H1 (cell line): ENCODE results near the gene CHSY3. TPM values are rescaled to one million over a fixed set of nuclear protein-coding genes. Genes with fewer than 3 reads are reported as not detected.

Experiments used
- CTCF ChIA-PET: fragments of 300-600 bp; sonication (Branson Sonifier 250); formaldehyde crosslinking; loops from one replicate; lab custom pipeline; 2021; ENCODE audit not compliant: partially characterized antibody; lab: Charles Lee
- POLR2A ChIA-PET: fragments of 300-600 bp; sonication (Branson Sonifier 250); formaldehyde crosslinking; loops from one replicate; lab custom pipeline; 2021; ENCODE audit warnings: inconsistent platforms; ENCODE audit not compliant: partially characterized antibody; lab: Charles Lee
- DNase-seq, 2 experiments: peaks; one replicate each; pipeline versions ENCODE4 v3.0.0 to v3.0.0-alpha.2; 2010 to 2022; ENCODE audit warnings: low spot score in 2 of 2, low read depth in 1 of 2, mixed read lengths in 1 of 2
- FAIRE-seq: peaks from 2 replicates; lab custom pipeline; 2011; peaks lifted over from hg19 to GRCh38; lab: Jason Lieb, UNC
- H2AFZ ChIP-seq: 2 replicates; pipeline ENCODE4 v1.8.1; 2012; ENCODE audit warnings: low read length, inconsistent platforms
- H2AK5ac ChIP-seq: 2 replicates; pipeline ENCODE4 v1.6.1; 2013; ENCODE audit warnings: low read depth, low read length
- H2BK120ac ChIP-seq: replicated peaks from 2 replicates; pipeline ENCODE3; 2013; ENCODE audit warnings: low read depth, low read length, inconsistent platforms
- H2BK12ac ChIP-seq: 2 replicates; pipeline ENCODE4 v1.6.1; 2013; ENCODE audit warnings: low read depth, low read length
- H2BK15ac ChIP-seq: 2 replicates; pipeline ENCODE4 v1.6.1; 2013; ENCODE audit warnings: low read length
- H2BK20ac ChIP-seq: 2 replicates; pipeline ENCODE4 v1.6.1; 2013; ENCODE audit warnings: low read length
- H2BK5ac ChIP-seq: 2 replicates; pipeline ENCODE4 v1.6.1; 2013; ENCODE audit warnings: low read depth, low read length
- H3K14ac ChIP-seq: 2 replicates; pipeline ENCODE4 v1.6.1; 2013; ENCODE audit warnings: inconsistent platforms; ENCODE audit not compliant: insufficient read length
- H3K18ac ChIP-seq: 2 replicates; pipeline ENCODE4 v1.6.1; 2013; ENCODE audit warnings: low read length; ENCODE audit errors: extremely low read depth
- H3K23ac ChIP-seq: 2 replicates; pipeline ENCODE4 v1.6.1; 2013; ENCODE audit warnings: inconsistent platforms; ENCODE audit not compliant: insufficient read length
- H3K23me2 ChIP-seq: 2 replicates; pipeline ENCODE4 v1.6.1; 2013; ENCODE audit warnings: low read depth, low read length
- H3K27ac ChIP-seq: 2 replicates; pipeline ENCODE4 v1.6.1; 2011; ENCODE audit warnings: low read depth, low read length, inconsistent platforms
- H3K27me3 ChIP-seq, 4 experiments: replicated peaks in 1 of 4; 1 replicate in 1 of 4; 2 replicates in 3 of 4; pipeline versions ENCODE4 v1.6.1 to v1.8.1; 2011 to 2013; ENCODE audit warnings: low read length in 3 of 4, mild to moderate bottlenecking in 3 of 4, inconsistent platforms in 2 of 4, mixed read lengths in 2 of 4, moderate library complexity in 1 of 4; ENCODE audit not compliant: control insufficient read depth in 3 of 4, insufficient read depth in 3 of 4; ENCODE audit errors: extremely low read depth in 1 of 4
- H3K36me3 ChIP-seq, 4 experiments: 2 replicates each; pipeline versions ENCODE4 v1.6.1 to v1.8.1; 2011 to 2013; ENCODE audit warnings: mild to moderate bottlenecking in 4 of 4, low read length in 3 of 4, moderate library complexity in 2 of 4, control low read depth in 1 of 4, inconsistent platforms in 1 of 4; ENCODE audit not compliant: insufficient read depth in 4 of 4, control insufficient read depth in 2 of 4
- H3K4ac ChIP-seq: replicated peaks from 2 replicates; pipeline ENCODE3; 2013; ENCODE audit warnings: low read length, low read depth, mixed read lengths, inconsistent platforms; ENCODE audit not compliant: insufficient read length
- H3K4me1 ChIP-seq, 4 experiments: replicated peaks in 1 of 4; 1 replicate in 1 of 4; 2 replicates in 3 of 4; pipeline versions ENCODE4 v1.6.1 to v1.8.1; 2011 to 2013; ENCODE audit warnings: low read length in 3 of 4, inconsistent platforms in 2 of 4, mixed read lengths in 1 of 4; ENCODE audit not compliant: insufficient read depth in 4 of 4, control insufficient read depth in 3 of 4
- H3K4me2 ChIP-seq, 2 experiments: 2 replicates each; pipeline versions ENCODE4 v1.6.1 to v1.8.1; 2011 to 2013; ENCODE audit warnings: low read depth in 2 of 2, low read length in 2 of 2, control low read depth in 1 of 2, inconsistent platforms in 1 of 2, mild to moderate bottlenecking in 1 of 2; ENCODE audit not compliant: insufficient read depth in 1 of 2
- H3K4me3 ChIP-seq, 4 experiments: fragments of 200-600, 300-600 bp in 1 of 4; sonication (generic), shearing (Covaris generic), sonication (Bioruptor Twin) in 1 of 4; 2 replicates each; pipeline versions ENCODE4 v1.5.1 to v1.8.1; 2011 to 2016; ENCODE audit warnings: low read length in 4 of 4, low read depth in 3 of 4, control low read depth in 2 of 4, inconsistent platforms in 2 of 4, mild to moderate bottlenecking in 2 of 4, mixed read lengths in 1 of 4, moderate library complexity in 1 of 4; ENCODE audit not compliant: insufficient read depth in 2 of 4; ENCODE audit errors: extremely low read depth in 1 of 4
- H3K56ac ChIP-seq: replicated peaks from 2 replicates; pipeline ENCODE3; 2013; ENCODE audit warnings: low read depth, mild to moderate bottlenecking, mixed read lengths, low read length, inconsistent platforms; ENCODE audit not compliant: insufficient read length
- H3K79me1 ChIP-seq: 2 replicates; pipeline ENCODE4 v1.6.1; 2013; ENCODE audit warnings: low read depth, low read length, control low read depth
- H3K79me2 ChIP-seq, 2 experiments: 2 replicates each; pipeline versions ENCODE4 v1.6.1 to v1.8.1; 2012 to 2013; ENCODE audit warnings: low read length in 2 of 2, mild to moderate bottlenecking in 2 of 2, inconsistent platforms in 1 of 2; ENCODE audit not compliant: insufficient read depth in 2 of 2, control insufficient read depth in 1 of 2
- H3K9ac ChIP-seq, 4 experiments: replicated peaks in 1 of 4; 1 replicate in 1 of 4; 2 replicates in 3 of 4; pipeline versions ENCODE4 v1.6.1 to v1.8.1; 2011 to 2013; ENCODE audit warnings: low read depth in 3 of 4, low read length in 3 of 4, control low read depth in 2 of 4, mild to moderate bottlenecking in 2 of 4, moderate library complexity in 2 of 4, inconsistent platforms in 1 of 4; ENCODE audit errors: extremely low read depth in 1 of 4
- H3K9me3 ChIP-seq, 2 experiments: 2 replicates each; pipeline versions ENCODE4 v1.6.1 to v1.8.1; 2012 to 2013; ENCODE audit warnings: mild to moderate bottlenecking in 2 of 2, moderate library complexity in 2 of 2, control low read depth in 1 of 2, inconsistent platforms in 1 of 2, low read depth in 1 of 2, low read length in 1 of 2, mixed read lengths in 1 of 2; ENCODE audit not compliant: insufficient read depth in 2 of 2
- H4K20me1 ChIP-seq, 2 experiments: replicated peaks in 1 of 2; 2 replicates each; pipeline versions ENCODE3 to v1.8.1; 2011 to 2013; ENCODE audit warnings: inconsistent platforms in 2 of 2, low read length in 2 of 2, mild to moderate bottlenecking in 1 of 2; ENCODE audit not compliant: insufficient read depth in 2 of 2, control insufficient read depth in 1 of 2
- H4K5ac ChIP-seq: 2 replicates; pipeline ENCODE4 v1.6.1; 2013; ENCODE audit warnings: low read length, low read depth, mixed read lengths, inconsistent platforms; ENCODE audit not compliant: insufficient read length
- H4K8ac ChIP-seq: 2 replicates; pipeline ENCODE4 v1.8.0; 2013; ENCODE audit warnings: mild to moderate bottlenecking, moderate library complexity, low read length, inconsistent platforms; ENCODE audit not compliant: insufficient read depth; ENCODE audit errors: extremely low read depth
- H4K91ac ChIP-seq: replicated peaks from 2 replicates; pipeline ENCODE3; 2013; ENCODE audit warnings: low read length, mixed read lengths, inconsistent platforms; ENCODE audit not compliant: insufficient read length
- BACH1 ChIP-seq: IDR thresholded peaks from 2 replicates; pipeline ENCODE4 v1.6.1; 2012; ENCODE audit warnings: low read length, improper control_type of control experiment
- BCL11A ChIP-seq, 2 experiments: IDR thresholded peaks; one replicate each; pipeline ENCODE4 v1.6.1; 2011; ENCODE audit warnings: low read depth in 2 of 2, low read length in 2 of 2, mild to moderate bottlenecking in 2 of 2
- CBX5 ChIP-seq: fragments of 300-800, 300-1000 bp; sonication (generic); IDR thresholded peaks from 2 replicates; pipeline ENCODE4 v1.7.1; 2016; ENCODE audit warnings: antibody characterized with exemption, low read length, low read depth
- CBX8 ChIP-seq: fragments of 300-800, 300-1000 bp; sonication (generic); IDR thresholded peaks from 2 replicates; pipeline ENCODE4 v1.7.1; 2016; ENCODE audit warnings: low read depth, low read length, borderline replicate concordance
- E2F6 ChIP-seq: IDR thresholded peaks from 2 replicates; pipeline ENCODE4 v1.6.1; 2012; ENCODE audit warnings: inconsistent platforms
- EP300 ChIP-seq, 2 experiments: IDR thresholded peaks; 1 replicate in 1 of 2; 2 replicates in 1 of 2; pipeline ENCODE4 v1.6.1; 2011 to 2012; ENCODE audit warnings: low read depth in 2 of 2, low read length in 2 of 2, mild to moderate bottlenecking in 2 of 2, borderline replicate concordance in 1 of 2, inconsistent platforms in 1 of 2, moderate library complexity in 1 of 2
- KDM1A ChIP-seq: fragments of 200-600, 300-600 bp; sonication (generic); IDR thresholded peaks from 2 replicates; pipeline ENCODE4 v1.7.1; 2016; ENCODE audit warnings: mild to moderate bottlenecking, low read length, borderline replicate concordance
- MAFK ChIP-seq: IDR thresholded peaks from 2 replicates; pipeline ENCODE4 v1.6.1; 2012; ENCODE audit warnings: low read depth, mild to moderate bottlenecking, improper control_type of control experiment, low read length
- POLR2A ChIP-seq, 2 experiments: IDR thresholded peaks; 1 replicate in 1 of 2; 2 replicates in 1 of 2; pipeline ENCODE4 v1.6.1; 2011; ENCODE audit warnings: low read depth in 2 of 2, low read length in 2 of 2, mild to moderate bottlenecking in 2 of 2; ENCODE audit errors: control extremely low read depth in 1 of 2
- POLR2AphosphoS5 ChIP-seq: IDR thresholded peaks from 2 replicates; pipeline ENCODE4 v1.6.1; 2011; ENCODE audit warnings: low read depth, low read length
- POU5F1 ChIP-seq: IDR thresholded peaks from 2 replicates; pipeline ENCODE4 v1.6.1; 2011; ENCODE audit warnings: low read depth, mild to moderate bottlenecking, low read length, moderate library complexity
- RBBP5 ChIP-seq: IDR thresholded peaks from 2 replicates; pipeline ENCODE4 v1.7.1; 2012; ENCODE audit warnings: low read depth, mild to moderate bottlenecking, inconsistent platforms, low read length, moderate library complexity, borderline replicate concordance
- TAF1 ChIP-seq: IDR thresholded peaks from 2 replicates; pipeline ENCODE4 v1.6.1; 2011; ENCODE audit warnings: mild to moderate bottlenecking, low read depth, low read length
- TAF7 ChIP-seq: optimal IDR thresholded peaks from 2 replicates; pipeline ENCODE3; 2011; ENCODE audit warnings: low read depth, mild to moderate bottlenecking, inconsistent platforms, low read length, moderate library complexity, borderline replicate concordance
- WGBS, 2 experiments: shearing (Covaris generic) in 1 of 2; methylation state at CpG; one replicate each; pipeline versions ENCODE4 v1.1.6 to v1.1.7; 2013 to 2015; ENCODE audit warnings: low lambda C conversion rate in 2 of 2, mixed read lengths in 2 of 2, inconsistent platforms in 1 of 2, low coverage in 1 of 2, missing lambda C conversion rate in 1 of 2; ENCODE audit not compliant: insufficient replicate concordance in 2 of 2, insufficient coverage in 1 of 2, insufficient read length in 1 of 2; ENCODE audit errors: extremely low coverage in 1 of 2, missing lambda C conversion rate in 1 of 2; 5-methylcytosine and 5-hydroxymethylcytosine counted together
- polyA plus RNA-seq, 7 experiments: library from polyadenylated mRNA; depleted of rRNA in 3 of 7; stranded (reverse) in 5 of 7; unstranded in 2 of 7; fragments of >200 nt in 5 of 7; fragments of 200-250 nt in 2 of 7; gene quantifications; 1 replicate in 5 of 7; 2 replicates in 1 of 7; 4 replicates in 1 of 7; pipeline versions ENCODE4 v1.2.1 to v1.2.3, GENCODE V29; 2011 to 2013; ENCODE audit warnings: missing spikeins in 2 of 7, mixed read lengths in 2 of 7
- total RNA-seq: library from RNA; stranded (reverse); fragmentation: NEBNext Ultra II Directional; extraction: Animal tissue kit (Norgen Biotek cat#: 25700); gene quantifications from 2 replicates; pipeline ENCODE4 v1.2.1, GENCODE V29; 2021

The CHSY3 gene
- total and polyA plus RNA-seq, 2 of the 8 experiments (the other 6 are each of a cell fraction or from before 2014, with no cell fraction given): 0.24 to 1.8 TPM

GRCh38 chr5:130078661-130079060 is 174.4 kb downstream of the CHSY3 start:
- 92% methylated on average over 3 of the region's 3 CpGs; no CpG with 5 or more reads in 1 of the 2 experiments for WGBS, 2 experiments
- no peak overlapping the region for H3K9ac ChIP-seq
- TF ChIP-seq POU5F1 (no peak), MAFK (no peak), BACH1 (no peak), TAF1 (no peak), POLR2A (IDR thresholded peaks at IDR 0.05; ENCODE audit: control extremely low read depth in 1 of 2, low read depth in 2 of 2, low read length in 2 of 2) (no peak), E2F6 (no peak), POLR2AphosphoS5 (no peak), RBBP5 (no peak), TAF7 (no peak), EP300 (IDR thresholded peaks at IDR 0.05; ENCODE audit: borderline replicate concordance in 1 of 2, low read depth in 2 of 2, low read length in 2 of 2) (no peak), KDM1A (no peak), CBX5 (no peak), BCL11A (IDR thresholded peaks at IDR 0.05; ENCODE audit: low read depth in 2 of 2, low read length in 2 of 2) (no peak), CBX8 (no peak)
- H2BK20ac ChIP-seq: no peak overlapping the region
- H4K5ac ChIP-seq: no peak overlapping the region
- H2BK5ac ChIP-seq: no peak overlapping the region
- DNase-seq (no peak), FAIRE-seq (no peak)
- no peak overlapping the region for H3K14ac ChIP-seq
- H2AFZ ChIP-seq: no peak overlapping the region
- no peak overlapping the region for H3K56ac ChIP-seq
- H3K79me1 ChIP-seq: no peaks in the 10 kb centered on the region
- H3K36me3 ChIP-seq: no peaks in the 10 kb centered on the region
- ChIA-PET CTCF (interaction anchor here (0.6 to 1.8 kb wide), 5 partner anchors 16 to 918 kb away, joined by 3 to 6 read pairs (median 3); no protein-coding TSS in a partner anchor), POLR2A (no interaction called here)
- H4K91ac ChIP-seq: no peak overlapping the region
- H3K9me3 ChIP-seq: no peaks in the 10 kb centered on the region
- no peak overlapping the region for H4K8ac ChIP-seq
- no peaks in the 10 kb centered on the region for H3K4me1 ChIP-seq
- no peak overlapping the region for H2BK15ac ChIP-seq
- H3K4me3 ChIP-seq: no peak overlapping the region
- no peak overlapping the region for H3K27ac ChIP-seq
- H4K20me1 ChIP-seq: no peaks in the 10 kb centered on the region
- H3K79me2 ChIP-seq: no peaks in the 10 kb centered on the region
- no peak overlapping the region for H3K4me2 ChIP-seq
- H2BK12ac ChIP-seq: no peak overlapping the region
- no peak overlapping the region for H2AK5ac ChIP-seq
- H3K27me3 ChIP-seq: no peaks in the 10 kb centered on the region
- no peak overlapping the region for H2BK120ac ChIP-seq
- no peak overlapping the region for H3K18ac ChIP-seq
- no peak overlapping the region for H3K23ac ChIP-seq
- H3K4ac ChIP-seq: no peak overlapping the region
- H3K23me2 ChIP-seq: no peaks in the 10 kb centered on the region
